GM18867 (cell line): ENCODE results near the gene CCL24.
"Not testable (repeated sequence)": the region's sequence is repeated elsewhere in the genome, so short reads cannot be mapped to it uniquely, and the experiment has no call there.

Experiments used
- ATAC-seq: cut with Tn5 transposase; IDR thresholded peaks from one replicate; pipeline ENCODE4 v1.9.1; 2021; ENCODE audit warnings: mild to moderate bottlenecking, moderate library complexity; ENCODE audit not compliant: unreplicated experiment

Gene CCL24

GRCh38 chr7:75788154-75788847, 25.3 kb downstream of the CCL24 start:
- ATAC-seq = not testable (repeated sequence)

GRCh38 chr7:75783058-75783457, 30.5 kb downstream of the CCL24 start:
- not testable (repeated sequence) for ATAC-seq

DNA sequence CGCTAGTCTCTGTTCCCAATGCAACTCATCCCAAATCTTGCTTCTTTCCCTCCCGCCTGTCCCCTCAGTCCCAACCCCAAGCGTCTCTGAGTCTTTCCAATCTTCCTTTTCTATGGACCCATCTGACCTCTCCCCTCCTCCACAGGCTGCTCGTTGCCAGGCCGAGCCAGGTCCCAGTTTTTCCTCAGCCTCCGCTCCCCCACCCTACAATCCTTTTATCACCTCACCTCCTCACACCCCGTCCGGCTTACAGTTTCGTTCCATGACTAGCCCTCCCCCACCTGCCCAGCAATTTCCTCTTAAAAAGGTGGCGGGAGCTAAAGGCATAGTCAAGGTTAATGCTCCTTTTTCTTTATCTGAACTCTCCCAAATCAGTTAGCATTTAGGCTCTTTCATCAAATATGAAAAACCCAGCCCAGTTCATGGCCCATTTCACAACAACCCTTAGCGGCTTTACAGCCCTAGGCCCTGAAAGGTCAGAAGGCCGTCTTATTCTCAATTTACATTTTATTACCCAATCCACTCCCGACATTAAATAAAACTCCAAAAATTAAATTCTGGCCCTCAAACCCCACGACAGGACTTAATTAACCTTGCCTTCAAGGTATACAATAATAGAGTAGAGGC, 32.8 kb downstream of the CCL24 start:
- ATAC-seq = not testable (repeated sequence)

DNA sequence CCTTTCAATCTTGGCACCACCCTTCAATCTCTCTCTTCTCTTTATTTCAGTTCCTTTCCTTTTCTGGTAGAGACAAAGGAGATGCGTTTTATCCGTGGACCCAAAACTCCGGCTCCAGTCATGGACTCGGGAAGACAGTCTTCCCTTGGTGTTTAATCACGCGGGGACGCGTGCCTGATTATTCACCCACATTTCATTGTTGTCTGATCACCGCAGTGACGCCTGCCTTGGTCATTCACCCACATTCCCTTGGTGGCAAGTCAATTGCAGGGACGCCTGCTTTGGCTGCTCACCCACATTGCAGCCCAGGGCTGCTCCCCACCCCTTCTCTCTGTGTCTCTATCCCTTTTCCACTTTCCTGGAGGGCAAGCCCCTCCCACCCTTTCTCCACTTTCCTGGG, 34.1 kb downstream of the CCL24 start:
- not testable (repeated sequence) for ATAC-seq

DNA sequence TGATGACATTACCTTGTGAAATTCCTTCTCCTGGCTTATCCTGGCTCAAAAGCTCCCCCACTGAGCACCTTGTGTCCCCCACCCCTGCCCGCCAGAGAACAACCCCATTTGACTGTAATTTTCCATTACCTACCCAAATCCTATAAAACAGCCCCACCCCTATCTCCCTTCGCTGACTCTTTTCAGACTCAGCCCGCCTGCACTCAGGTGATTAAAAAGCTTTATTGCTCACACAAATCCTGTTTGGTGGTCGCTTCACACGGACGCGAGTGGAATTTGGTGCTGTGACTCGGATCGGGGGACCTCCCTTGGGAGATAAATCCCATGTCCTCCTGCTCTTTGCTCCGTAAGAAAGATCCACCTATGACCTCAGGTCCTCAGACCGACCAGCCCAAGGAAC, 34.6 kb downstream of the CCL24 start:
- not testable (repeated sequence) for ATAC-seq

DNA sequence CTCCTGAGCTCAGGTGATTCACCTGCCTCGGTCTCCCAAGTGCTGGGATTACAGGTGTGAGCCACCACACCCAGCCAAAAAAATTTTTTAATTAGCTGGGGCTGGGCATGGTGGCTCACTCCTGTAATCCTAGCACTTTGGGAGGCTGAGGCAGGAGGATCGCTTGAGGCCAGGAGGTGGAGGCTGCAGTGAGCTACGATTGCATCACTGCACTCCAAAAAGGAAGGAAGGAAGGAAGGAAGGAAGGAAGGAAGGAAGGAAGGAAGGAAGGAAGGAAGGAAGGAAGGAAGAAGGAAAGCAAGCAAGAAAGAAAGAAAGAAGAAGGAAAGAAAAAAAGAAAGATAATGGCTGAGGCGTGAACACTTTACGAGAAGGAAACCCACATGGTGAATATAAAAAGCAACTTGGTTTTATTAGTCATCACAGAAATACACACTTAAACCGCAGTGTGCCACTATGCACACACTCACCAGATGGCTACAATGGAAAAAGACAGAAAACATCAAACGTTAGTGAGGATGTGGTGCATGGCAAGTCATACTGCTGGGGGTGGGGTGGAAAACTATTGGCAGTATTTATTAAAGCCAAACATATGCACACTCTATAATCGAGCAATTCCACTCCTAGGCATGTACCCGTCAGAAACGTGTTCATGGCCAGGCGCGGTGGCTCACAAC, 37.2 kb downstream of the CCL24 start:
- no peak for ATAC-seq

- ATAC-seq = not testable (repeated sequence)
These were observed 39.6 kb downstream of the CCL24 start for GRCh38 chr7:75773958-75774357.

DNA sequence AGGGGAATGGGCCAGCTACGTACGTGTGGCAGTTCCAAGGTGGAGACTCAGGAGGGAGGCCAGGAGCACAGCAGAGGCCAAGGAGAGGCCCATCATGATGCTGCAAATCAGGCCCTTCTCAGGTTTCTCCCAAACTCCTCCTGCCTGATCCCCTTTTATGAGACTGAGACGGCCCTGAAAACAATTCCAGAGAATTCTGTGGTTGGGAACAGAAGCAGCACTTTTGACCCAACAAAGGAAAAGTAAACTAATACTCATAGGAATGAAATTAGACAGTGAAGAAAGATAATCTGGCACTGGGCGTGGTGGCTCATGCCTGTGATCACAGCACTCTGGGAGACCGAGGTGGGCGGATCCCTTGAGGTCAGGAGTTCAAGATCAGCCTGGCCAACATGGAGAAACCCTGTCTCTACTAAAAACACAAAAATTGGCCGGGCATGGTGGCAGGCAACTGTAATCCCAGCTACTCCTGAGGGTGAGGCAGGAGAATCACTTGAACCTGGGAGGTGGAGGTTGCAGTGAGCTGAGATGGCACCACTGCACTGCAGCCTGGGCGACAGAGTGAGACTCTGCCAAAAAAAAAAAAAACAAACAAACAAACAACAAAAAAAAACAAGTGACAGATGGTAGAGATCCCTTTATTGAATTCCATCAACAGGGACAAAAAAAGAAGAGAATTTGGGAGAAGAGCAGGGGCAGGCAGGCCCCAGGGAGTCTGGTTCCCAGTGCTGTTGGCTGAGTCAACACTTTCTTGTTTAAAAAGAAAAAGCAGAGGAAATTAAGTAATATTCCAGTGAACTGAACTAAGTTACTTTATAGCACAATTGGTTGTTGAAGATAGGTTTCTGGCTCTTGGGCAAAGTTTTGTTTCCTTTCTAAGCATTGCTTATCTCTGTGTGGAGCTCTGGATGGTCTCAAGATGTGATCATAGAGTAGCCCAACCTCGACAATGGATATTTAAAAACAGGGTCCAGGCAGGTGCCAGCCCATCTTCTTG, 41.2 kb downstream of the CCL24 start, which contains the start of gene CCL26:
TSS of gene CCL26 (minus strand) at position 131 of the 997 bp plus-strand sequence. CDS start at position 96, 35 bp downstream.
- no peak for ATAC-seq

DNA sequence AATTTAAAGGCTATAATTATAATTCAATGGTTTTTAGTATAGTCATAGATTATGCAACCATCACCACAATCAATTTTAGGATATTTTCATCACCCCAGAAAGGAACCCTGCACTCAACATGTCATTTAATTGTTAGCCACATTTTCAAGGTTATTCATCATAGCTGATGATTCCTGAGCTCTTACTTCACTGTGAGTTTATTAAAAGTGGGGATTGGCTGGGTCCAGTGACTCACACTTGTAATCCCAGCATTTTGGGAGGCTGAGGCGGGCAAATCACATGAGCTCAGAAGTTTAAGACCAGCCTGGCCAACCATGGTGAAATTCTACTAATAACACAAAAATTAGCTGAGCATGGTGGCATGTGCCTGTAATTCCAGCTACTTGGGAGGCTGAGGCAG, 42.4 kb downstream of the CCL24 start:
- ATAC-seq = no peak

- peak; percentile 58 for ATAC-seq
These were observed 51.2 kb downstream of the CCL24 start for GRCh38 chr7:75762350-75762917.

DNA sequence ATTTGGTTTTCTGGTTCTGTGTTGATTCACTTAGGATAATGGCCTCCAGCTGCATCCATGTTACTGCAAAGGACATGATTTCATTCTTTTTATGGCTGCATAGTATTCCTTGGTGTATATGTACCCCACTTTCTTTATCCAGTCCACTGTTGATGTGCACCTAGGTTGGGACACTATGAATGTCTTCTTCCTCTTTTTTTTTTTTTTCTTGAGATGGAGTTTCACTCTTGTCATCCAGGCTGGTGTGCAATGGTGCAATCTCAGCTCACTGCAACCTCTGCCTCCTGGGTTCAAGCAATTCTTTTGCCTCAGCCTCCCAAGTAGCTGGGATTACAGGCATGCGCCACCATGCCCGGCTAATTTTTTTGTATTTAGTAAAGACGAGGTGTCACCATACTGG, 51.8 kb downstream of the CCL24 start:
- ATAC-seq = not testable (repeated sequence)
